Glomerular endothelial cell (primary cell): ENCODE data around the gene DISC1. TPM values are rescaled to one million over a fixed set of nuclear protein-coding genes. Genes with fewer than 3 reads are reported as not detected.

ENCODE experiments used
- DNase-seq: peaks from one replicate; pipeline ENCODE4 v3.0.0-alpha.2; 2011; ENCODE audit warnings: low read depth, low spot score; ENCODE audit errors: extremely low read depth
- total RNA-seq: library from RNA; depleted of rRNA; stranded (reverse); fragments of >200 nt; gene quantifications from 2 replicates; pipeline ENCODE4 v1.2.3, GENCODE V29; 2015

The DISC1 gene
- total RNA-seq, 1 donor from 2014 or later: 36.7 TPM

- no peak for DNase-seq
These were observed 293.3 kb downstream of the DISC1 start for GRCh38 chr1:231919886-231920285.

GRCh38 chr1:231921646-231922345 lies 295.2 kb downstream of the DISC1 start:
- DNase-seq: no peak

- no peak for DNase-seq
These were observed 297.0 kb downstream of the DISC1 start for GRCh38 chr1:231923491-231924041.

GRCh38 chr1:231924180-231924579 lies 297.6 kb downstream of the DISC1 start:
- DNase-seq: no peak

- DNase-seq: no peak
These were observed 299.3 kb downstream of the DISC1 start for GRCh38 chr1:231925864-231926263.

- no peak for DNase-seq
These were observed 299.8 kb downstream of the DISC1 start for GRCh38 chr1:231926340-231926739.

- DNase-seq: no peak
These were observed 300.3 kb downstream of the DISC1 start for GRCh38 chr1:231926933-231927332.

- DNase-seq: no peak
These were observed 300.8 kb downstream of the DISC1 start for GRCh38 chr1:231927431-231927830.

- peak; percentile 60 for DNase-seq
These were observed 302.7 kb downstream of the DISC1 start for GRCh38 chr1:231929311-231929710.

- DNase-seq: no peak
These were observed 303.8 kb downstream of the DISC1 start for GRCh38 chr1:231930257-231930947.

GRCh38 chr1:231931146-231931545 lies 304.6 kb downstream of the DISC1 start:
- no peak for DNase-seq

- DNase-seq: no peak
These were observed 305.4 kb downstream of the DISC1 start for GRCh38 chr1:231931846-231932454.

- DNase-seq: no peak
These were observed 307.4 kb downstream of the DISC1 start for GRCh38 chr1:231933711-231934626.

GRCh38 chr1:231934797-231935196 lies 308.2 kb downstream of the DISC1 start:
- no peak for DNase-seq

GRCh38 chr1:231935856-231936255 lies 309.3 kb downstream of the DISC1 start:
- DNase-seq: no peak

GRCh38 chr1:231936983-231937775 lies 310.6 kb downstream of the DISC1 start:
- no peak for DNase-seq

GRCh38 chr1:231938211-231938610 lies 311.6 kb downstream of the DISC1 start:
- DNase-seq: no peak

- DNase-seq: no peak
These were observed 312.1 kb downstream of the DISC1 start for GRCh38 chr1:231938711-231939110.

GRCh38 chr1:231939118-231939517 lies 312.5 kb downstream of the DISC1 start:
- DNase-seq: no peak

GRCh38 chr1:231940116-231940515 lies 313.5 kb downstream of the DISC1 start:
- no peak for DNase-seq
